Keratinocyte (primary cell): ENCODE results near the gene BDKRB1. TPM values are rescaled to one million over a fixed set of nuclear protein-coding genes. Genes with fewer than 3 reads are reported as not detected.

ENCODE experiments used
- DNase-seq: peaks from one replicate; pipeline ENCODE4 v3.0.0-alpha.2; 2011; ENCODE audit warnings: low read depth, missing footprints, low spot score
- FAIRE-seq: peaks from 2 replicates; lab custom pipeline; 2011; peaks lifted over from hg19 to GRCh38; lab: Jason Lieb, UNC
- H2AFZ ChIP-seq: 2 replicates; pipeline ENCODE4 v1.6.0; 2012; ENCODE audit warnings: low read length, control low read depth, inconsistent platforms; ENCODE audit not compliant: control insufficient read depth
- H3K27ac ChIP-seq: 2 replicates; pipeline ENCODE4 v1.5.1; 2011; ENCODE audit warnings: low read length; ENCODE audit not compliant: control insufficient read depth, insufficient read depth
- H3K27me3 ChIP-seq: 3 replicates; pipeline ENCODE4 v1.6.0; 2011; ENCODE audit warnings: low read length; ENCODE audit not compliant: control insufficient read depth, insufficient read depth; ENCODE audit errors: extremely low read depth
- H3K36me3 ChIP-seq, 2 experiments: 2 replicates in 1 of 2; 3 replicates in 1 of 2; pipeline ENCODE4 v1.5.1; 2011; ENCODE audit warnings: low read length in 2 of 2, mild to moderate bottlenecking in 1 of 2; ENCODE audit not compliant: control insufficient read depth in 2 of 2, insufficient read depth in 2 of 2; ENCODE audit errors: extremely low read depth in 1 of 2
- H3K4me1 ChIP-seq: 3 replicates; pipeline ENCODE4 v1.5.1; 2011; ENCODE audit warnings: low read length; ENCODE audit not compliant: control insufficient read depth, insufficient read depth; ENCODE audit errors: extremely low read depth
- H3K4me2 ChIP-seq: 3 replicates; pipeline ENCODE4 v1.6.0; 2011; ENCODE audit warnings: low read depth, low read length; ENCODE audit not compliant: control insufficient read depth, insufficient read depth; ENCODE audit errors: extremely low read depth
- H3K4me3 ChIP-seq, 3 experiments: fragments of 200-600 bp in 1 of 3; sonication (generic) in 1 of 3; 2 replicates in 2 of 3; 3 replicates in 1 of 3; pipeline ENCODE4 v1.5.1; 2011 to 2016; ENCODE audit warnings: low read length in 3 of 3, mild to moderate bottlenecking in 3 of 3, control low read depth in 2 of 3, inconsistent platforms in 1 of 3, low read depth in 1 of 3, mixed read lengths in 1 of 3, mixed run types in 1 of 3, moderate library complexity in 1 of 3; ENCODE audit not compliant: control insufficient read depth in 2 of 3, insufficient read depth in 2 of 3; ENCODE audit errors: extremely low read depth in 1 of 3
- H3K79me2 ChIP-seq: 2 replicates; pipeline ENCODE4 v1.6.0; 2012; ENCODE audit warnings: low read length; ENCODE audit not compliant: control insufficient read depth, insufficient read depth
- H3K9ac ChIP-seq: 3 replicates; pipeline ENCODE4 v1.6.0; 2011; ENCODE audit warnings: low read length; ENCODE audit not compliant: control insufficient read depth, insufficient read depth; ENCODE audit errors: extremely low read depth
- H3K9me1 ChIP-seq: 3 replicates; pipeline ENCODE4 v1.6.0; 2011; ENCODE audit warnings: low read length; ENCODE audit not compliant: control insufficient read depth, insufficient read depth; ENCODE audit errors: extremely low read depth
- H3K9me3 ChIP-seq: 2 replicates; pipeline ENCODE4 v1.5.1; 2012; ENCODE audit warnings: low read depth, low read length; ENCODE audit not compliant: control insufficient read depth
- H4K20me1 ChIP-seq: 3 replicates; pipeline ENCODE4 v1.6.0; 2011; ENCODE audit warnings: low read length; ENCODE audit not compliant: control insufficient read depth, insufficient read depth; ENCODE audit errors: extremely low read depth
- CTCF ChIP-seq, 3 experiments: IDR thresholded peaks in 1 of 3; conservative IDR thresholded peaks in 1 of 3; optimal IDR thresholded peaks in 1 of 3; 2 replicates in 2 of 3; 3 replicates in 1 of 3; pipeline versions ENCODE3 to v1.5.1; 2011; ENCODE audit warnings: low read length in 3 of 3, mild to moderate bottlenecking in 3 of 3, moderate library complexity in 2 of 3, control low read depth in 1 of 3, inconsistent platforms in 1 of 3; ENCODE audit not compliant: insufficient read depth in 2 of 3; ENCODE audit errors: extremely low read depth in 1 of 3
- EZH2 ChIP-seq: IDR thresholded peaks from one replicate; pipeline ENCODE4 v1.6.1; 2012; ENCODE audit warnings: inconsistent platforms, mild to moderate bottlenecking, low read length, moderate library complexity
- dilution Hi-C: fragments of 300-500 bp; cut with MboI; formaldehyde crosslinking; loops from one replicate; pipeline ENCODE4 v1.7.0; 2020; ENCODE audit warnings: low sequenced_read_pairs; ENCODE audit not compliant: extremely low pct_ligation_motif_present
- polyA plus RNA-seq, 5 experiments: library from polyadenylated mRNA; depleted of rRNA in 3 of 5; stranded (reverse) in 3 of 5; stranded (forward) in 1 of 5; unstranded in 1 of 5; fragments of >200 nt; gene quantifications; 1 replicate in 1 of 5; 2 replicates in 3 of 5; 3 replicates in 1 of 5; pipeline versions ENCODE4 v1.2.1 to v1.2.3, GENCODE V29; 2011 to 2012; ENCODE audit warnings: missing spikeins in 2 of 5, low read depth in 1 of 5, low replicate concordance in 1 of 5
- small RNA-seq, 3 experiments: library from RNA; depleted of rRNA; stranded (forward); fragments of <200 nt; gene quantifications; one replicate each; pipeline ENCODE3, GENCODE V24; 2012; ENCODE audit warnings: low read depth in 3 of 3, low replicate concordance in 1 of 3; ENCODE audit not compliant: insufficient read length in 3 of 3

The BDKRB1 gene
- polyA plus RNA-seq, 1 donor (not counting 4 experiments of a cell fraction or from before 2014, with no cell fraction given): 3.4 TPM

- no peak overlapping the region for H3K4me2 ChIP-seq
- no peak overlapping the region for H2AFZ ChIP-seq
- H3K36me3 ChIP-seq: peaks cover 0 to 6% of the 10 kb centered on the region in 2 experiments
- H3K9me1 ChIP-seq: no peaks in the 10 kb centered on the region
- no peaks in the 10 kb centered on the region for H3K79me2 ChIP-seq
- H3K9ac ChIP-seq: no peak overlapping the region
- DNase-seq (no peak), FAIRE-seq (no peak)
- H3K9me3 ChIP-seq: no peaks in the 10 kb centered on the region
- H3K27ac ChIP-seq: no peak overlapping the region
- H3K4me3 ChIP-seq: no peak overlapping the region
- dilution Hi-C loops: no loop called here
- no peaks in the 10 kb centered on the region for H4K20me1 ChIP-seq
- no peaks in the 10 kb centered on the region for H3K27me3 ChIP-seq
- TF ChIP-seq CTCF (optimal IDR thresholded peaks at IDR 0.05 in 1 of 3, IDR thresholded peaks at IDR 0.05 in 1 of 3, conservative IDR thresholded peaks at IDR 0.05 in 1 of 3; ENCODE audit: extremely low read depth in 1 of 3, insufficient read depth in 2 of 3, low read length in 3 of 3) (no peak), EZH2 (no peak)
- no peaks in the 10 kb centered on the region for H3K4me1 ChIP-seq
Measured at GRCh38 chr14:96310906-96311305, 54.9 kb downstream of the BDKRB1 start.

Small RNAs within 50 kb of the gene (small RNA-seq; reads per million reads assigned to genes)
- 0 reads per million in 3 experiments for gene CKS1BP1

Other genes starting within 250 kb of the BDKRB1 start
- gene C14orf132, start 216.8 kb upstream of the BDKRB1 start, polyA plus RNA-seq: 0.53 to 1.9 TPM (median 1.3 TPM) in 3 replicates
- gene BDKRB2, start 51.4 kb upstream of the BDKRB1 start, polyA plus RNA-seq: 10.9 to 13.2 TPM (median 11.2 TPM) in 3 replicates
- gene ATG2B, start 107.1 kb downstream of the BDKRB1 start, polyA plus RNA-seq: 9.4 to 11.4 TPM (median 9.5 TPM) in 3 replicates
- gene GSKIP, start 107.3 kb downstream of the BDKRB1 start, polyA plus RNA-seq: 37.3 to 51.1 TPM (median 42.3 TPM) in 3 replicates
- 0.53 to 1.3 TPM (median 0.84 TPM) in 3 replicates for gene AK7, start 135.9 kb downstream of the BDKRB1 start, polyA plus RNA-seq
- 109 to 154 TPM (median 112 TPM) in 3 replicates for gene PAPOLA, start 246.2 kb downstream of the BDKRB1 start, polyA plus RNA-seq